ENCODE measurements around the gene ZNF764.
"Not testable (repeated sequence)": the region's sequence is repeated elsewhere in the genome, so short reads cannot be mapped to it uniquely, and the experiment has no call there.

The ZNF764 gene

DNA sequence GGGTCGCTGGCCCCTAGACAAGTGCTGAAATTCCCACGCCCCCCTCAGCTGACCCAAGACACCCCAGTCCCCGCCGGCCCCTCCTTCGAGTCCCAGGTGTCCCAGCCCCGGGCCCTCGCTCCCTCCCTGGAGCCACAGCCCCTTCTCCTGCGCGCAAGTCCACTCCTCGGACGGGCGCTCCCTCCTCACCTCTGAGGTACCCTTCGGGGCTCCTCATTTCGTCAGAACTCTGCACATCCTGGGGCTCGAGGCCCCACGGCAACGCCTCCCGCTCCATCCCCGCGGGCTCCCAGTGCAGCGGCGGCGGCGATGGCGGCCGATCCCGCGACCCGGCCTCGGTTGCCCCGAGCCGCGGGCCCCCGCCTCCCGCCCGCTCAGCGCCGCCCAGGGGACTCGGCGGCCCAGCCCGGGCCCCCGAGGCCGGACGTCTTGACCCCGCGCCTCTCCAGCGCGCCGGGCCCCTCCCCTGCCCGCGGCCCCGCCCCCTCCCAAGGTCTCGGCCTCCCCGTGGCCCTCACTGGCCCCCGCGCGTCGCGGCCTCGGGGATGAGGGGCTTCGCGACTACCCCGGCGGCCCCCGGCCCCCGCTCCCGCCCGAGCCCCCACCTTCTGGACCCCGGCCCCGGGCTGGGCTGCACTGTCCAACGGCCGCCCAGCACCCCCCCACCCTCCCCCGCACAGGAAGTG lies 31.9 kb downstream of the ZNF764 start, which contains the start of gene ZNF768:
Gene ZNF768, minus strand, starts transcription at position 430 of the 686 bp plus-strand sequence. Its CDS starts 153 bp downstream, at position 277.
- DNase-seq = no peak

DNA sequence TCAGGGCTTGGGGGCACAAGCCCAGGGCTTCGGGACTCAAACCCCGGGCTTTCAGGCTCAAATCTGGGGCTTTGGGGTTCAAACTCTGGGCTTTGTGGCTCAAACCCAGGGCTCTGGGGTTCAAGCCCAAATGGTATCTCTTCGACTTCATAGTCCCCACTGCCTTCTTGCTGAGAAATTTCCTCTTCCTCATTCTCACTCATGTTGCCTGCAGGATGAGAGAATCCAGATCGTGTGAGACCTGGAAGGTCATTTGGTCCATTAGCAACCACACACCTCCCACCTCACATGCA lies 32.4 kb downstream of the ZNF764 start:
- DNase-seq = no peak

DNA sequence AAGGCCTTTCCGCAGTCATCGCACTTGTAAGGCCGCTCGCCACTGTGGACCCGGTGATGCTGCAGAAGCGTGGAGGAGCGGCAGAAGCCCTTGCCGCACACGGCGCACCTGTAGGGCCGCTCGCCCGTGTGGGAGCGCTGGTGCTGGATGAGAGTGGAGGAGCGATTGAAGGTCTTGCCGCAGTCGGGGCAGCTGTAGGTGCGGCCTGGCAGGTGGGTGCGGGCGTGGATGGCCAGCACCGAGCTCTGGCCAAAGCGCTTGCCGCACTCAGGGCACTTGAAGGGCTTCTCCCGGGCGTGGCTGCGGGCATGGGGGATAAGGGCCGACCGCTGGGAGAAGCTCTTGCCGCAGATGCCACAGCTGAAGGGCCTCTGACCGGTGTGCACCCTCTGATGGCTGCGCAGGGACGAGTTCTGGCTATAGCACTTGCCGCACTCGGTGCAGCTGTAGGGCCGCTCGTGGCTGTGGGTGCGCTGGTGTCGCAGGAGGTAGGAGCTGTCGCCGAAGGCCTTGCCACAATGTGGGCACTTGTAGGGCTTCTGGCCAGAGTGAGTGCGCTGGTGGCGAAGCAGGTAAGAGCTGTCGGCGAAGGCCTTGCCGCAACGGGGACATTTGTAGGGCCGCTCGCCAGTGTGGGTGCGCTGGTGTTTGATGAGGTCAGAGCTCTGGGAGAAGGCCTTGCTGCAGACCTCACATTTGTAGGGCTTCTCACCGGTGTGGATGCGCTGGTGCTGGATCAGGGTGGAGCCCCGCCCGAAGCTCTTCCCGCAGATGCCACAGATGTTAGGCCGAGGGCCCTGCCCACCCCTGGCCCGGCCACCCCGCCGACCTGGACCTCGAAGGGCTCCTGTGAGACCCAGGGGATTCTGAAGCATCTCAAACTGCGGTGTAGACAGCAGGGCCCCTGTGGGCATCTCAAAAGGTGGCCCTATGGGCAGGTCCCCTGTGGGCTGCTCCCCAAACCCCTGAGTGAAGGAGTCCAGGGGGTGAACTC lies 33.3 kb downstream of the ZNF764 start:
- DNase-seq = no peak

DNA sequence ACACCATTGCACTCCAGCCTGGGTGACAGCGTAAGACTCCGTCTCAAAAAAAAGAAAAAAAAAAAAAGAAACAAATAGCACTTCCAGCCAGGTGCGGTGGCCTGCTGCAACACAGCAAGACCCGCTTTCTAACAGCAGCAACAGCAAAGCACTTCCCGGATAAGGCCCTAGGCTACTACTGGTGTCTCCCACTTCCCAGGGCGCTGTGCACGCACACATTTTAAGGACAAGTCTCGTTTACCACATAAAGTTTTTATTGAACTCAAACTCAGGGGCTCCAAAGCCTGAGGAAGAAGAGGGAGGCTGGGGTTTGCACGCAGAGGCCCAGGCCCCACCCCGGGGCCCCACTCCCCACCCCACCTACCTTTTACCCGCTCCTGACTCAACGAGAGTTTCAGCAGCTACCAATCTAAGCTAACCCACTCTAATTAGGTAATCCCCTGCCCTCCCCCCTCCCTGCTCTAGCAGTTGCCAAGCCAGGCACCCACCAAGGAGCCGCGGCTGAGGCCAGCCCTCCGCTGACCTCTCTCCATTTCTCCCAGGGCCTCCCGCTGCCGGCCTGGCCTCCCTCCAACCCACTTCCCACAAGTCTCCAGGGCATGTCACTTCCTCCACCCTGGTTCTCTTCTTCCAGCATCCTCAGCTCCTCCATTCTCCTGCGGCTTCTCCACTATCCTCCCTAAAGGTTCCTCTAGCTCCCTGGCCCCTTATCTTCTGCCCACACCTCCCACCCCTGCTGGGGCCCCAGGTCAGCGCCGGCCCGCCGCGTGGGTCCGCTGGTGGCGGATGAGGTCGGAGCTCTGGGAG lies 34.2 kb downstream of the ZNF764 start:
- DNase-seq = no peak

DNA sequence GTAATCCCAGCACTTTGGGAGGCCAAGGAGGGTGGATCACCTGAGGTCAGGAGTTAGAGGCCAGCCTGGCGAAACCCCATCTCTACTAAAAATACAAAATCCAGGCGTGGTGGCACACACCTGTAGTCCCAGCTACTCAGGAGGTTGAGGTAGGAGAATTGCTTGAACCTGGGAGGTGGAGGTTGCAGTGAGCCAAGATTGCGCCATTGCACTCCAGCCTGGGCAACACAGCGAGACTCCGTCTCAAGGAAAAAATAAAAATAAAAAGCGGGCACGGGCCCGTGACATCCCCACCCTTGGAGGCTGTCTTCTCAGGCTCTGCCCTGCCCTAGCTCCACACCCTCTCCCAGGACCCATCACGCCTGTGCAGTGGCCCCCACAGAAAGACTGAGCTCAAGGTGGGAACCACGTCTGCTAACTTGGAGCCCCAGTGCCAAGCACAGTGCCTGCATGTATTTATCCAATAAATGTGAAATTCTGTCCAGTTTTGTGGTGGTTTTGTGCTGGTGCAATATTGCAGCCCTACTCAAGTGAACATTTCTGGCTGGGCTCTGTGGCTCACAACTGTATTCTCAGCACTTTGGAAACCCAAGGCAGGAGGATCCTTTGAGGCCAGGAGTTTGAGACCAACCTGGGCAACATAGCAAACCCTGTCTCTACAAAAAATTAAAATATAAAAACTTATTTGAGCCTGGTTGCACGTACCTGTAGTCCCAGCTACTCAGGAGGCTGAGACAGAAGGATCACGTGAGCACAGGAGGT lies 35.3 kb downstream of the ZNF764 start:
- not testable (repeated sequence) for DNase-seq

DNA sequence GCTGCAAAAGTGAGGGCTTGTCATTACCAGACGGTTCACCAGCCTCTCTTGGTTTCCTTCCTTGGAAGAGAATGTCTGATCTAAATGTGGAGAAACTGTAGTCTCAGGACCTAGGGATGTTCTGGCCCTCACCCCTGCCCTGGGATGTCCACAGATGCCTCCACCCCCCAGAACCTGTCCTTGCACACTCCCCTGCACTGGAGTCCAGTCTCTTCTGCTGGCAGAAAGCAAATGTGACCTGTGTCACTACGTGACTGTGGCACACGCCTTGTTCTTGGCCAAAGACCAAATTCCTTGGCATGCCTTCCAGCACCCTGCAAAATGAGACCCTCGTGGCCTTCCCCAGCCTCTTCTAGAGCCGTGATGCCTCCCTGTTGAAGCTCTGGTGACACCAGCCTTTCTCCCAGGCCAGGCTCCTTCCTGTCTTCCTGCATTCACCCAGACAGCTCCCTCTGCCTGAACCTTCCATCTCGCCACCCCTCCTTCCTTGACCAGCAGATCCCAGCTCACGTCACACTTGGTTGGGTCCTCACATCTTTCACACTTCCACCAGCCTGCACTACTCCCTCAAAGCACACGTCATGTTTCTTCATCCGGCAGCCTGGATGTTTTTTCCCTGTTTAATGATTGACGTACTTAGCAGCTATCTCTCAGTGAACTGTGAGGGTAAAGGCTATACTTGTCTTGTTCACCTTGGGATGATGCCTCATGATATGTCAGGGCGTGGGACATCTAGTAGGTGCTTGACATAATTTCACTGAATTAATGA lies 36.1 kb downstream of the ZNF764 start:
- DNase-seq = no peak

DNA sequence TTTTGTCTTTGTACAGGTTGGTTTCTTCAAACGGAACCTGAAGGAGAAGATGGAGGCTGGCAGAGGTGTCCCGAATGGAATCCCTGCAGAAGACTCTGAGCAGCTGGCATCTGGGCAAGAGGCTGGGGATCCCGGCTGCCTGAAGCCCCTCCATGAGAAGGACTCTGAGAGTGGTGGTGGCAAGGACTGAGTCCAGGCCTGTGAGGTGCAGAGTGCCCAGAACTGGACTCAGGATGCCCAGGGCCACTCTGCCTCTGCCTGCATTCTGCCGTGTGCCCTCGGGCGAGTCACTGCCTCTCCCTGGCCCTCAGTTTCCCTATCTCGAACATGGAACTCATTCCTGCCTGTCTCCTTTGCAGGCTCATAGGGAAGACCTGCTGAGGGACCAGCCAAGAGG lies 36.7 kb downstream of the ZNF764 start:
- no peak for DNase-seq

DNA sequence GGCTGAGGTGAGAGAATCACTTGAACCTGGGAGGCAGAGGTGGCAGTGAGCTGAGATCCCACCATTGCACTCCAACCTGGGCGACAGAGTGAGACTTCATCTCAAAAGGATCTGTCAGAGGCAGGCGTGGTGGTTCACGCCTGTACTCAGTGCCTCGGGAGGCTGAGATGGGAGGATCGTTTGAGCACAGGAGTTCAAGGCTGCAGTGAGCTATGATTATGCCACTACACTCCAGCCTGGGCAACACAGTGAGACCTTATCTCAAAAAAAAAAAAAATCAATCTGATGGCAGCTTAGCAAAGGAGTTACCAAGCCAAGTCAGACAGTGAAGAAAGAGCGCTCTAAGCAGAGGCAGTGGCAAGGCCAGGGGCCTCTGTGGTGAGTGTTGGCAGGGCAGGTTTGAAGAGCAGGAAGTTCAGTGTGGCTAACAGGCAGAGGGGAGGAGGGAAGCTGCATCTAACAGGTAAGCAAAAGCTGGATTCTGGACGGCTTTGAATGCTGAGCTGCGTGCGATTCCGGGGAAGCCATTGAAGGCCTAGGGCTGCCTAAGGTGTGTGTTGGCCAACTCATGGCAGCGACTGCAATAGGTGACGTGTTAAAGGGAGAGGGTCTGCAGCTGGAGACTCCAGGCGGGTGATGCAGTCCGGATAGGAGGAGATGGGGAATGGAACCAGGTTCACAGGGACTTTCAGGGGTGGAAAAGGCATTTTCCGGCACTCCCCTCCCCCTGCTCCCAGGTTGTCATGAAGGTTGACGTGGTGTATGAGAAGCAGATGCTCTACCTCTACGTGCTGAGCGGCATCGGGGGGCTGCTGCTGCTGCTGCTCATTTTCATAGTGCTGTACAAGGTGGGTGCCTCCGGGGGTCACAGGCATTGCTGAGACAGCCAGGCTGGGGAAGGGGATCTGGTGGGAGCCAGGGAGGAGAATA lies 38.8 kb downstream of the ZNF764 start:
- no peak for DNase-seq

DNA sequence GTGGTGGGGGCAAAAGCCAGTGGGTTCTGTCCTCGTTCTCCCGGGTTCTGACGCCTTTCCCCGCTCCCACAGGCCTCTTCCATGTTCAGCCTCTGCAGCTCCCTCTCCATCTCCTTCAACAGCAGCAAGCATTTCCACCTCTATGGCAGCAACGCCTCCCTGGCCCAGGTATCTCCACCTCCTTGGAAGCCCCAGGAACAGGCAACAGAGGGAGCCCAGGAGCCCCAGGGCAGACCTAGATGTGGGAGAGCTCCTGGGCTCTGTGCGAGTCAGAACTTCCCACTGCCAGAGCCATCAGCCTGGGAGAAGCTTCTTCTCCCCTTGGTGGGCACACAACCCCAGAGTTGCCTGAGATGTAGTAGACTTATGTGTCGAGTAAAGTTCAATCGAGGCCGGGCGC lies 39.6 kb downstream of the ZNF764 start:
- no peak for DNase-seq

DNA sequence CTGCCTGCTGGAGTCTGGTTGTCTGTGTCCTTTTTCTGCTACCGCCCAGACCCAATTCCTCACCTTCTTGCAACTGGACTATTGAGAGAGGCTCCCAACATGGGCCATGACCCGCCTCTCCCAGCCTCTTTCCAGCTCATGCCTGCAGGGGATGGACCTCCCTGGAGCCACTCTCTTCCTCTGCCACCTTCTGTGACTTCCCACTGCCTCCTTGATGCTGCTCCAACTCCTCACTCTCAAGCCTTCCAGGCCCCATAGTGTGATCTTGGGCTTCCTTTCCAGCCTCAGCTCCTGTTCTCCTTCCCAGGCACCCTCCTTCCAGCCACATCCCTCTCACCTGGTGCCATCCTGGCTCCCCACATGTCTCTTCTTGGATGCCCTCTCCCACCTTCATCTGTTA lies 42.9 kb downstream of the ZNF764 start:
- DNase-seq = no peak

DNA sequence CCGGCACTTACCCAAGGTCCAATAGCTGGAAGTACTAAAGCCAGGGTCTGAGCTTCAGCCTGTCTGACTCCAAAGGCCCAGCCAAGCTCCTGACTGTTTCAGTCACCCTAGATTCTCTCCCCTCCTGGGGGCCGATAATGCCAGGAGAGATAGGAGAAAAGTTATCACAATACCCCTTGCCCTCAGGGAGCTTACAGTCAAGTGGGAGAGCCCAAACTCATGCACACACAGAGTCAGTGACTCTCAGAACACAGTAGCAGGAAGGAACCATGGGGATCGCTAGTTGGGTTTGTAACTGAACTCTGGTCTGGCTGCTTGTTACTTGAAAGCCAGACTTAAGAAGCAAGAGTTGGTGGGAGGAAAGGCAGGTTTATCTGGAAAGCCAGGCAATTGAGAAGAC lies 46.7 kb downstream of the ZNF764 start:
- DNase-seq = no peak

DNA sequence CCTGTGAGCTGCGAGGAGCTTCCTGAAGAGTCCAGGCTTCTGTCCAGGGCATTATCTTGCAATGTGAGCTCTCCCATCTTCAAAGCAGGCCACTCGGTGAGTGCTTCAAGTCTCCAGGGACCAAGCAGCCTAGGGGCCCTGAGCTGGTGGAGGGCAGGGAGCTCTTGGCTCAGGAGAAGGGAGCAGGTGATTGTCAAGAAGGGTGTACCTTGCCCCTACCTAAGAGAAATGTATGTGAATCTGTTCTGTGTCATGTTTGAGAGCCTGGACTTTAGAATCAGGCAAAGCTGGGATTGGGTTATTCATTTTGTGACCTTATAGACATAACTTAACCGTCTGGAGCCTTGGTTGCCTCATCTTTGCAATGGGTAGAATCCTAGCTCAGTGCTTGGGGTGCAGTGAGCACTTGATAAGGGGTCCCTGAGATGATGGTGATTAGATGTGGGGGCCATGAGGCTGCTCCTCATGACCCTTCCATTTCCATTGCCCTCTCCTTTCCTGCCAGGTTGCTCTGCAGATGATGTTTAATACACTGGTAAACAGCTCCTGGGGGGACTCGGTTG lies 47.7 kb downstream of the ZNF764 start:
- no peak for DNase-seq

DNA sequence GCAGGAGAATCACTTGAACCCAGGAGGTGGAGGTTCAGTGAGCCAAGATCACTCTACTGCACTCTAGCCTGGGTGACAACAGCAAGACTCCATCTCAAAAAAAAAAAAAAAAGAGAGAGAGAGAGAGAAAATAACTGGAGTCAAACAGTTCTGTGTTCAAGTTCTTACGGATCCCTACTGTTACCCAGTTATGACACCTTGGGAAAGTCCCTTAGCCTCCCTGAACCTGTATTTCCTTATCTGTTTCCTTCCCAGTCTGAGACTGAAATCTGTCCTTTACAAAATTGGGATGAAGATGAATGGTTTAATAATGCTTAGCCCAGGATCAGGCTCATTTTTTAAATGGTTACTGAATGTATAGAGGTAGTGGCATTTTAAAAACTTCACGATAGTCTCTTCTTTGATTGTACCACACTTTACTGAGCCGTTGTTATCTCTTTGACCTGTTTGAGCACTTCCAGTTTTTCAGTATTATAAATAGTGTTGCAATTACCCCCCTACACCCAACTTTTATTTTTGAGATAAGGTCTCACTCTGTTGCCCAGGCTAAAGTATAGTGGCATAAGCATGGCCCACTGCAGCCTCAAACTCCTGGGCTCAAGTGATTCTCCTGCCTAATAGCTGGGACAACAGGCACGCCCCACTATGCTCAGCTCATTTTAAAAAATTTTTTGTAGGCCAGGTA lies 49.0 kb downstream of the ZNF764 start:
- DNase-seq = no peak

Measured in activated CD4-positive, alpha-beta T cell treated with anti-CD3 and anti-CD28 coated beads for 1 hour (primary cell).